GM18505 (cell line): Measurements from ENCODE around the gene UVSSA.
"Not testable (repeated sequence)": the region's sequence is repeated elsewhere in the genome, so short reads cannot be mapped to it uniquely, and the experiment has no call there.

Source experiments
- ATAC-seq: cut with Tn5 transposase; IDR thresholded peaks from one replicate; pipeline ENCODE4 v1.9.1; 2021; ENCODE audit not compliant: unreplicated experiment
- POLR2A ChIP-seq: IDR thresholded peaks from 4 replicates; pipeline ENCODE4 v1.6.1; 2011; ENCODE audit warnings: borderline replicate concordance; ENCODE audit not compliant: insufficient read depth, insufficient read length; ENCODE audit errors: extremely low read depth

Gene UVSSA

DNA sequence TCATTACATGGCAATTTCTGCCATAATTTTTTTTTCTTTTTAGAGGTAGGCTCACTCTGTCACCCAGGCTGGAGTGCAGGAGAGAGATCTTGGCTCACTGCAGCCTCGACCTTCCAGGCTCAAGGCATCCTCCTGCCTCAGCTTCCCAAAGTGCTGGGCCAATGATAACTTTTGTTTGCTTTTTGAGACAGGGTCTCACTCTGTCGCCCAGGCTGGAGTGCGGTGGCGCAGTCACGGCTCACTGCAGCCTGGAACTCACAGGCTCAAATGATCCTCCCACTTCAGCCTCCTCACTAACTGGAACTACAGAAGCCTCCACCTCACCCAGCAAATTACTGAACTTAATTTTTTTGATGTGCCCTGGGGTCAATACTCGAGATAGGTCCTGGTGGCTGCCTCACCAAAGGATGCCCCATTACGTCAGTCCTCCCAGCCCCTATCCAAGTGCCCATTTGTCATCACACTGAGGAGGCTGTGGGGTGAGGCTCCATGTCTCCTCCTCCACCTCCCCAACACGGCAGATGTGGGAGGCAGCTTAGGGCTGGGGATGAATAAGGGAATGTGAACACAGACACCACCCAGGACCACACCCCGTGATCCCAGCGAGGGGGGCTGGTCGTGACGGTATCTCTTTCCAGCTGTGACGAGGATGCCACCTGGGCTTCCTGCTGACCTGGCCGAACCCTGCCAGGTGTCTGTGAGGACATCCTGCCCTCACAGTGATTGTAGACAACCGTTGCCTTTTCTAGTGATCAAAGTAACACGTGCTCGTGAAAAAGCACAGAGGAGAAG is 71.7 kb downstream of the UVSSA start:
- no peak for TF ChIP-seq POLR2A
- no peak for ATAC-seq

DNA sequence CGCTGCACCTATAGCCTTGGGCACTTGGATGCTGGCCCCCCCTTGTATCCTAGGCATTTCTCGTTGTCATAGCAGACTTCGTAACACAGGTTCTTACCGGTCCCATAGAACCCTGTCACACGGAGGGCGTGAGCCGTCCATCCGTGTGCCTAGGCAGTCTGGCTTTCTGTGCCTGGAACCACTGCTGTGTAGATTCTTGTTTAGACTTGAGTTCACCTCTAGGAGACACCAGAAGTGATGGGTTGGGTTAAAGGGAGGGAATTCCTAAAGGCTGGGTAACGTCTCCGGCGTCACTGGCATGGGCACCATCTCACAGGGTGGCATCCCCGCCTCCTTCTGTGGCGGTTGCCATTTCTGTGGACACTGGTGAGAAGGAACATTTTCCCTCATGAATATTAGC is 72.7 kb downstream of the UVSSA start:
- TF ChIP-seq POLR2A = no peak
- no peak for ATAC-seq

DNA sequence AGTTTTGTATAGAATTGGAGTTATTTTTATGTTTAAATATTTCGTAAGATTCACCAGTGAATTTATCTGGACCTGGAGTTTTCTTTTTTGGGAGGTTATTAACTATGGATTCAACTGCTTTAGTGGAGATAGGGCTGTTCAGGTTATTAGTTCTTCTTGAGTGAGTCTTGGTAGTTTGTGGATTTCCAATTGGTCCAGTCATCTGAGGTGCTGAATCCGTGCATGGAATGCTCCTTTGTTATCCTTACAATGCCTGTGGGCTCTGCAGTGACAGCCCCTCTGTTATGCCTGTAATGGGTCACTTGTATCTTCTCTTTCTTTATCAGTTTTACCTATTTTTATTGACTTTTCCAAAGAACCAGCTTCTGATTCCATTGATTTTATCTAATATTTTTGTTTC is 74.6 kb downstream of the UVSSA start:
- TF ChIP-seq POLR2A = no peak
- no peak for ATAC-seq

DNA sequence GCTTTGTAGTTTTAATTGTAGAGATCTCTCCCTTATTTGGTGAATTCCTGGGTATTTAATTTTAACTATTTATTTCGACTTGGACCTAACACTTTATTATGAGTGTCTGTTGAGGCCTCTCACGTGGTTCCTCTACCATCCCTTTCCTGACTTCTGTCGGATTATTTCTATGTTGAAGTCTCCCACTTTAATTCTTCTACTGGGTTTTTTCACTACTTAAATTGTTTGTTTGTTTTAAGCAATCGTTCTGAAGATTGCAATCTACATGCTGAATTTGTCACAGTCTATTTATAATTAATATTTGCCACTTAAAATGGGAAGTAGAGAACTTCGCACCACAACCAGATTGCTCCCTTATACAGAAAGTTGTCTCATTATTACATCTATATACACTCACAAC is 80.0 kb downstream of the UVSSA start:
- no peak for ATAC-seq
- no peak for TF ChIP-seq POLR2A

DNA sequence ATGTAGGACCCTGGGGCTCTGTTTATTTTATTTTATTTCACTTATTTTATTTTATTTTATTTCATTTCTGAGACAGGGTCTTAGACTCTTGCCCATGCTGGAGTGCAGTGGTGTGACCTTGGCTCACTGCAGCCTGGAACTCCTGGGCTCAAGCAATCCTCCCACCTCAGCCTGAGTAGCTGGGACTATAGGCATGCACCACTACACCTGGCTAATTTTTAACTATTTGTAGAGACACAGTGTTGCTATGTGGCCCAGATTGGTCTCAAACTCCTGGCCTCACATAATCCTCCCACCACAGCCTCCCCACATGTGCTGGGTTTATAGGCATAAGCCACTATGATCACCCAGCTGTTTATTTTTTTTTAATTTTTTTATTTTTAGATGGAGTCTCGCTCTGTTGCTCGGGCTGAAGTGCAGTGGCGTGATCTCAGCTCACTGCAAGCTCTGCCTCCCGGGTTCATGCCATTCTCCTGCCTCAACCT is 96.7 kb downstream of the UVSSA start:
- ATAC-seq = not testable (repeated sequence)
